ENCODE data around the gene NAA40. TPM values are rescaled to one million over a fixed set of nuclear protein-coding genes. Genes with fewer than 3 reads are reported as not detected.
A peak's percentile ranks its signal among the peaks of the same experiment; 100 is the strongest.
"Not testable (repeated sequence)": the region's sequence is repeated elsewhere in the genome, so short reads cannot be mapped to it uniquely, and the experiment has no call there.

Gene NAA40
- polyA plus RNA-seq, 1 experiment, result 17.4 TPM

GRCh38 chr11:63958008-63958407 lies 19.2 kb downstream of the NAA40 start:
- Histone ChIP-seq H3K27ac (ENCODE audit: low read depth, low read length) (no peak overlapping the region), H3K9me3 (ENCODE audit: control insufficient read depth, insufficient read depth, low read length) (no peaks in the 10 kb centered on the region), H3K27me3 (ENCODE audit: control insufficient read depth, insufficient read depth, low read length) (no peaks in the 10 kb centered on the region), H3K4me3 (ENCODE audit: low read depth, low read length) (no peak overlapping the region)
- no peak for DNase-seq (ENCODE audit: low read depth, low spot score)
- TF ChIP-seq CTCF (IDR thresholded peaks at IDR 0.05; ENCODE audit: low read depth, low read length), result no peak
- ChIA-PET CTCF (interaction anchor here (3.4 kb wide), 1 partner anchor 12 kb away, joined by 14 read pairs; no protein-coding TSS in a partner anchor), POLR2A (no interaction called here)

GRCh38 chr11:63961608-63962412 lies 23.0 kb downstream of the NAA40 start:
- POLR2A ChIA-PET, result interaction anchor here (1.3 to 1.4 kb wide), 3 partner anchors 11 to 13 kb away, joined by 3 to 6 read pairs (median 4); partner anchors contain the start of gene COX8A
- TF ChIP-seq CTCF (IDR thresholded peaks at IDR 0.05; ENCODE audit: low read depth, low read length), result no peak

GRCh38 chr11:63963895-63964294 lies 25.1 kb downstream of the NAA40 start:
- H3K27me3 ChIP-seq (ENCODE audit: control insufficient read depth, insufficient read depth, low read length); POLR2A ChIA-PET; CTCF ChIA-PET; DNase-seq (ENCODE audit: low read depth, low spot score); H3K9me3 ChIP-seq (ENCODE audit: control insufficient read depth, insufficient read depth, low read length); H3K27ac ChIP-seq (ENCODE audit: low read depth, low read length); H3K4me3 ChIP-seq (ENCODE audit: low read depth, low read length): not testable (repeated sequence)

More at GRCh38 chr11:63961608-63962412, 23.0 kb downstream of the NAA40 start:
- no peaks in the 10 kb centered on the region for H3K27me3 ChIP-seq (ENCODE audit: control insufficient read depth, insufficient read depth, low read length)
- peak overlapping the region; percentile 21 for H3K27ac ChIP-seq (ENCODE audit: low read depth, low read length)
- H3K4me3 ChIP-seq (ENCODE audit: low read depth, low read length), result no peak overlapping the region
- CTCF ChIA-PET, result interaction anchor here (0.9 to 2.8 kb wide), 3 partner anchors 16 to 124 kb away, joined by 3 to 17 read pairs (median 3); partner anchors contain the start of gene MARK2
- no peaks in the 10 kb centered on the region for H3K9me3 ChIP-seq (ENCODE audit: control insufficient read depth, insufficient read depth, low read length)
- DNase-seq (ENCODE audit: low read depth, low spot score), result no peak

GRCh38 chr11:63966444-63966843 lies 27.6 kb downstream of the NAA40 start:
- no peak for DNase-seq (ENCODE audit: low read depth, low spot score)
- no peak overlapping the region for H3K4me3 ChIP-seq (ENCODE audit: low read depth, low read length)
- H3K27ac ChIP-seq (ENCODE audit: low read depth, low read length), result no peak overlapping the region
- H3K9me3 ChIP-seq (ENCODE audit: control insufficient read depth, insufficient read depth, low read length), result no peaks in the 10 kb centered on the region
- ChIA-PET CTCF (interaction anchor here (0.6 kb wide), 1 partner anchor 47 kb away, joined by 3 read pairs; no protein-coding TSS in a partner anchor), POLR2A (no interaction called here)
- TF ChIP-seq CTCF (IDR thresholded peaks at IDR 0.05; ENCODE audit: low read depth, low read length), result no peak
- H3K27me3 ChIP-seq (ENCODE audit: control insufficient read depth, insufficient read depth, low read length), result no peaks in the 10 kb centered on the region

- Histone ChIP-seq H3K4me3 (ENCODE audit: low read depth, low read length) (no peak overlapping the region), H3K27ac (ENCODE audit: low read depth, low read length) (no peak overlapping the region), H3K27me3 (ENCODE audit: control insufficient read depth, insufficient read depth, low read length) (no peaks in the 10 kb centered on the region), H3K9me3 (ENCODE audit: control insufficient read depth, insufficient read depth, low read length) (no peaks in the 10 kb centered on the region; the same call in 1 of the 2 replicates)
- ChIA-PET POLR2A (no interaction called here), CTCF (interaction anchor here (2.2 kb wide), 1 partner anchor 24 kb away, joined by 5 read pairs; no protein-coding TSS in a partner anchor)
- TF ChIP-seq CTCF (IDR thresholded peaks at IDR 0.05; ENCODE audit: low read depth, low read length), result no peak
- no peak for DNase-seq (ENCODE audit: low read depth, low spot score)
These were observed 30.7 kb downstream of the NAA40 start for GRCh38 chr11:63969461-63969860.

Measured in AG04450 (cell line).